ENCODE data around the gene HTR3D.
"Not testable (repeated sequence)": the region's sequence is repeated elsewhere in the genome, so short reads cannot be mapped to it uniquely, and the experiment has no call there.

Gene HTR3D, protein sequence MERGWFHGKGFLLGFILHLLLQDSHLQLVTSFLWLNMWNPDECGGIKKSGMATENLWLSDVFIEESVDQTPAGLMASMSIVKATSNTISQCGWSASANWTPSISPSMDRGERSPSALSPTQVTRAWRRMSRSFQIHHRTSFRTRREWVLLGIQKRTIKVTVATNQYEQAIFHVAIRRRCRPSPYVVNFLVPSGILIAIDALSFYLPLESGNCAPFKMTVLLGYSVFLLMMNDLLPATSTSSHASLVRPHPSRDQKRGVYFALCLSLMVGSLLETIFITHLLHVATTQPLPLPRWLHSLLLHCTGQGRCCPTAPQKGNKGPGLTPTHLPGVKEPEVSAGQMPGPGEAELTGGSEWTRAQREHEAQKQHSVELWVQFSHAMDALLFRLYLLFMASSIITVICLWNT

DNA sequence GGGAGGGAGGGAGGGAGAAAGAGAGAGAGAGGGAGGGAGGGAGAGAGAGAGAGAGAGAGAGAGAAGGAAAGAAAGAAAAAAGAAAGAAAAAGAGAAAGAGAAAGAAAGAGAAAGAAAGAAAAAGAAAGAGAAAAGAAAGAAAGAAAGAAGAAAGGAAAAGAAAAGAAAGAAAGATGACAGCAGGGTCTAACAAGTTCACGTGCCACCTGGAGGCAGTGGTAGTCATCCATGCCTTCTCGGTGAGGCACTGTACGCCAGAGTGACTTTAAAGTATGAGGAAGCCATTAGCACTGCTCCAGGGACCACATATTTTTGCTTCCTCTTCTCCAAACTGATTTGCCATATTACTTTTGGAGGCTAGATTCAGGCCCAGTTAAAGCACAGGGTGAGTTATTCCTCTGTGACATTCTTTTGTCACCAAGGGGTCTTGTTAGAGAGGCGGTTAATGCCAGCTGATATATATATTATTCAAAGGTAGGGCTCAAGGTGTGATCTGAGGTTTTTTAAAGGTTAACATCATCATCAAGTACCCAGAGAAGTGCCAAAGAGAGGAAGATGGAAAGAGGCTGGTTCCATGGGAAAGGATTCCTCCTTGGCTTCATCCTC is at the start of gene HTR3D:
HTR3D (plus strand) TSS at position 556 of the 606 bp plus-strand sequence; CDS start at position 556, 0 bp downstream.
- no peak for DNase-seq (ENCODE audit: low read depth in 2 of 2)

DNA sequence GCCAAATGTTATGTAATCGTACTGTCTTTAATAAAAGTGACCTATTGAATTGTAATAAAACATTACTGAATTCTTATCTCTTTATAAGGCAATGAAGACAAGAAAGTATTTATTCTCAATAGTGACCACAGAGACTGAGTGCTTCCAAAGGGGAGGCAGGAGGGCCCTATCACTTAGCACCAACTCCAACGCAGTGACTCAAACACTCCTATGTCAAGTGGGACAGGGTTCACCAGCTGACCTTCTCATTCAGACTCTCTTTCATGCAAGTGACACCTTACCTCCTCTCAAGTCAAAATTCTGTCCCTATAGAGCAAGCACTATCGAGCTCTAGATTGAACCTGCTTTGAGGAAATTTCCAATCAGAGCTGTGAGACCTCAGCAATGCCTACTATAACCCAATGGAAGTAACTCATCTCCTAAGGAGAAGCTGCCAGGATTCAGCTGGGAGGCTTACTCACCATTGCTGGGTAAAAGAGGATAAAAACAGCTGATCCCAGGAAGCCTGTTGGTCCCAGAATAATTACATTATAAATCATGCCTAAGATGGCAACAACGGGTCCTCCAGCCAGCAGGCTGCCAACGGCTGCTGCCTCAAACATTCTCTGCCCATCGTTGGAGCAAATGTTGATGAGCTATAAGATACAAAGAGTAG is 49.4 kb upstream of the HTR3D start:
- no peak for DNase-seq (ENCODE audit: low read depth in 2 of 2)

DNA sequence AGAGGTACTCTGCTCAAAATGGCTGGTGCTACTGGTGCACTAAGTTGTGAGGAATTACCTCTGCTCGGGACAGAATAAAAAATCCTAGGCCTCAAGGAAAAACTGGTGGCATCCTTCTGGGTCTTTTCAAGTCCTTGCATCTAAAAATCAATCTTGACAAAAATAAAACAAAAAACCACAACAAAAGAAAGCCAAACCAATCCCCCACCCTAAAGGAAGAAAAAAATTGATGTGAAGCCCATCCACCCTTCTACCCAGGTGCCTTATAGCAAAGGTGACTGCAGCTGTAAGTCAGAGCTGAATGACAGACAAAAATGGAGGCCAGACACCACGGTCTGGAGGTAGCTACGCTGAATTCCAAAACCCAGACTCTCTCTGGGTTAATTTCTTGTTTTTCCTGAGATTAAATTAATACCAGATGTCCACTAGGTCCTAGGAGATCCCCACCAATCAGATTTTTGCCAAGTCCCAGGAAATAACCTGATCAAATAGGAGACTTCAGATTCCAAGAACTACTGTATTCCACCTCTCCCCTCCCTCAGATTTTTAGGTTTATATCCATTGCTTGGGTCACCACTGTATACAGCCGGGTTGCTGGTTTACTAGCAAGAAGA is 47.3 kb upstream of the HTR3D start:
- DNase-seq (ENCODE audit: low read depth in 2 of 2) = no peak

DNA sequence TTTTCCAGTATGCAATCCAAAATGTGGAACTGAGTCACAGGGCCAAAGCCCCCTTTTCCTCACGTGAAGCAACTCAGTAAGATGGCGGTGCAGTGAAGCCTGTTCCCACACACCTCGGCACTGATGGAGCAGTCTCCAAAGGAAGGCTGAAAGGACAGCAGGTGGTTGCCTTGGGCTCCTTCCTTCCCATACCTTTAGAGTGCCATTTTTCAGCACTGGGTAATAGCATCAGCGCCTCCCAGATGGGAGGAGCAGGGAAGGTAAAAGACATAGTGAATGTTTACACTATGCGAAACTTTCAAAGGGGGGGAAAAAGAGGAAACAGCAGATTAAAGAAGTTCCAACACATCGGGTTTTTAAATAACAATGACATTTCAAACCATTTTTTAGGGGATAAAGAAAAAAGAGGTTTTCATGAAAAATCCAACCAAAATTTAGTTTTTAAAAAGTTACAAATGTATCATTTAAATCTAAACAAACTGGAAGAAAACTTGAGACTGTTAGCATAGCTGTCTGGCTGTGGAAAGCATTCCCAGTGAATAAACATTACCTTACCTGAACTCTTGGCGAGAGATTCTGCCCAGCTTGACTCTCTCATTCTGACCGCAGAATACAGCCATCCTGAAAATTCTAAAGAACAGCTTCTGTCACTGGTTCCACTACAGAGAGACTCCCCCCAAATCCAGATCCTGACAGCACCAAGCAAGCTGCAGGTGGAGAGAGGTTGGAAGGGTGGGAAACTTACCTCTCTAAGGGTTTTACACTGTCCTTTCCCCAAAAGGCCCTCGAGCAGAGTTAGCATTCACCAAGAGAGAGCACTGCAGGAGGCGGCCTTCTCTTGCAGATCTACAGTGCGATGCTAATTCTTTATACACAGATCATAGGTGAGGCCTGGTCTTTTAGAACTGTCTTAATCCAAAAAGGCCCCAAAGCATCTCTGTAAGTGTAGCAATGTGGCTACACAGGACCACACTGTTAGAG is 46.5 kb upstream of the HTR3D start:
- no peak for DNase-seq (ENCODE audit: low read depth in 2 of 2)

DNA sequence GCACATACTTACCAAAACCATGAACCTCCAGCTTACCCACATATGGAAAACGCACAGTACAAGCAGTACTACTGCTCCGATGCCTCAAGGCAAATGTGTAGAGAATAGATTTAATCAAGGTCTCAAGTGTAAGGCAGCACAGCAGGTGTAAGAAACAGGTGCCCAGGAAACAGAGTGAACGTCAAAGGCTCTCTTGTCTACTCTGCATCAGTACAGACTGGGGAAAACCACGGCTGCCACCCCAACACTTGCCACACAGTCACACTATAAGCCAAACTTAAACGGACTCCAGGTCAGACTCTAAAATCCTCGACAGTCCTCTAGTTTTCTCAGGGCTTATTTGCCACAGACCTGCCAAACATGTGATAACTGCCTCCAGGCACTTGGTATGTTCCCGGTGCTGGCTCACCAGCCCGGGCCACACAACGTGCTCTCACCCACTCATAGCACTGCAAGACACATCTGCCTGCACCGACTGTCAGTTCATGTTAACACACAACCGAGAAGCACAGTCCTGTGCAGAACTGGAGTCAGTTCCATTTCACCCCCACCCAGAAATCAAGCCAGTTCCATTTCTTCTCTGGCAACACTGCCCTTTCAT is 44.4 kb upstream of the HTR3D start:
- DNase-seq (ENCODE audit: low read depth in 2 of 2) = no peak

DNA sequence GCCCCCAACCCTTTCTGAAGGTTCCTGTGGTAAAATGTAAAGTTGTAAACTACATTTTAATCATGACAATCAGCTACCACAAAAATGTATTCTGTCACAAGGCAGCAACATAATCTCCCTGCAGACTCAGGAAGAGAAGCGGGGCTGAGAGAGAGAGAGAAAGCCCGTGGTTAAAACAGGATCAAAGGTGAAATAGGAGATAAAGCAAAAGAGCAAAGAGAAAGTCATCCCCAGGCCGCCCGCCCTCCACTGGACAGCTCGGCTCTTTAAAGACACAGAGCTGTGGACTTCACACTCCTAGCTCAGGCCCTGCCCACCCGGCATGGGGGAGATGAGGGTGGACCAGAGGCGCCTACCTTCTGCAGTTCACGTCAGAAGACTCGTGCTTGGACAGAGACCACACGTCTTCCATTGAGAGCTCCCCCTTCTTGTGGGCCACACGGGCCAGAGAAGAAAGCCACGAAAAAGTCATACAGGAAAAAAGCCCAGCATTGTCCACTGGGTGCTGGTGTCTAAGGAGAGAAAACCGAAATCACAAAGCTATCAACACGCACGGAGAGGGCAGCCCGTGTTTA is 43.2 kb upstream of the HTR3D start:
- DNase-seq (ENCODE audit: low read depth in 2 of 2) = no peak

DNA sequence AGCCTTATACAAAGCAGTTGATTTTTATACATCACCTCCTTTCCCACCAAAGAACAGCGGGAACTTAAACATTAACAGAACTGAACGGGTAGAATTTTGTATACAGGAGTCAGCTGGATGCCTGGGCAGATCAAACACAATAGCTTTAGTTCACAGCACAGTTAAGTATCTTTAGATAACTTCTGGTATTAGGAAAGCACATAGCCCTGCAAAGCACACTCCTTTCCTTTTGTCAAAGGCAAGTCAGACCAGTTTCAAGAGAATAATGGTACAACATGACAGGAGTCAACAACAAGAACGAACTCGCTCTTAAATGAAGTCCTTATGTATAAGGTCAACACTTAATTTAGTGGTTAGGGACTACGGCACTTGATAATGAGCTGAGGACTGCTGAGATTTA is 40.1 kb upstream of the HTR3D start:
- DNase-seq (ENCODE audit: low read depth in 2 of 2) = no peak

DNA sequence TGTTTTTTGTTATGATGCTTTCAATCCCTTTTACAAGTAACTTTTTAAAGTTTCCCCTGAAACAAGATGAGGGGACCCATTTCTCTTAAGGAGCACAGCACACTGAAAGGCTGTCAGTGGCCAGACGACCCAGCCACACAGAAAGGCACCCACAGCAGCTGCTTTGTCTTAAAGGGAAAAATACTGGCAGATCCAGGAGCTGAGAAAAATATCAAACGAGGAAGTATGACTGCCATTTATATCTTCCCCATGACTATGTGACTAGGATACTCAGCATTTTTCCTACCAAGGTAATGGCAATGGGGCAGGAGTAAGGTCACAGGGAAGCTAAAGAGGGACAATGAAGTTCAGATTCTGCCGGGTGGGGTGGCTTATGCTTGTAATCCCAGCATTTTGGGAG is 29.8 kb upstream of the HTR3D start:
- no peak for DNase-seq (ENCODE audit: low read depth in 2 of 2)

DNA sequence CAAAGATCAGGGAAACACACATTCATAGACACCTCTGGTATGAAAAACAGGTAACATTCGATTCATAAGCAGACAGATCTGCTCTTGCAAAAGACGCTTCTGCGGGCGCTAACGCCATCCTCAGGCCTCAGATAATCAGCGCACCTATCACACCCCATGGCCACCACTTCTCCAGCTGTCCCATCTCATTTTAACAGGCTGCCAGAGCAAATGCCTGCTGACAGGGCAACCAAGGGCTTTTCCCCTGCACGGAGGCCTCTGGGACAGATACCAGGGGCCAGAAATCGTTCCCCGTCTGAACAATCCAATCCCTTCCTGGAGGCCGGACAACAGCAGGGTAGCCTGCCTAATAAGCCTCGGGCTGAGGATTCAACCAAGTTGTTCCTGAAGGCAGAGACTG is 29.1 kb upstream of the HTR3D start:
- DNase-seq (ENCODE audit: low read depth in 2 of 2) = no peak

DNA sequence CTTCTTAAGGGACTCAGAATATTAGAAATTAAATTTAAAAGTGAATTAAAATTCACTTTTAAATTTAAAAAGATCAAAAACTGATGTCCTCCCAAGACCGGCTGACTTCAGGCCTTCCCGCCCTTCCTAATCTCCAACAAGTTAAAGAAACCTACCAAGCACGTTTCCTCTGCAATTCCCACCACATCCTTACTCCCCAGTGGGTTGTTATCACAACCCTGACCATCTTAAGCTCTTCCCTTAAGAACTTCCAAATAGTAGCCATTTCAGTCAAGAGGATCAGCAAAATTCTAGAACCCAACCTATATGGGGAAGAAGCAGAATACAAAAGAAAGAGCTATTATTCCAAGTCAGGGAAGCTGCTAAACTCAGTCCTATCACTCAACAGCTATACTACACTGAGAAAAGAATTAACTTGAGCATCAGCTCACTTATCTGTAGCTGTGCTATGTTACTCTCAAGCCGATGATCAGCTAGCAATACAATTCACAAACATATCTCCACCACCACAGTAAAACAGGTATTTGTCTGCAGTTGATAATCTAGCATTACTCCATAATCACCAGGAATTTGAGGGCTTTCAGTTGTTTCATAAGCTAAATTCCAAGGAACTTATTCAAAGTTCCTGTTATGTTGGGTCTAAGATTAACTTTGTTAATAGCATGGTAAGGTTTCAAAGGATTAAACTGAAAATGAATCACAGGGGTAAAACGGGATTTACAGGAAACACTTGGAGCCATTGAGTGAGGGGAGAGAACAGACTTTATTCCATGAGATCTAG is 28.2 kb upstream of the HTR3D start:
- DNase-seq (ENCODE audit: low read depth in 2 of 2) = no peak

DNA sequence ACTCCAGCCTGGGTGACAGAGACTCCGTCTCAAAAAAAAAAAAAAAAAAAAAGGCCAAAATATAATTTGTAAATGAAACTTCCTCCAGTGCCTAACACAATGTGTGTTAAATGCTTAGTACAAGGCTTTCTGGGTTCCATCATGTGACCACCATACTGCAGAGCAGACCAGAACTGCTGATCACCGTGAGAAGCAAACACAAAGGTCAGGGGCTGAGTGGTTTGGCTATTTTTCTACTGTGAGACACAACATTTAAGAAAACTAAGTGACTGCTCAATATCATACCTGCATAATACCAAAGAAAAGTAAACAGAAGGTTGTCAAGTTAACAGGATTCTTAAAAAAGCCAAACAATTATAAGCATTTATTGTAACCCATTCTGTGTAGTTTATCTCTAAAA is 27.1 kb upstream of the HTR3D start:
- no peak for DNase-seq (ENCODE audit: low read depth in 2 of 2)

DNA sequence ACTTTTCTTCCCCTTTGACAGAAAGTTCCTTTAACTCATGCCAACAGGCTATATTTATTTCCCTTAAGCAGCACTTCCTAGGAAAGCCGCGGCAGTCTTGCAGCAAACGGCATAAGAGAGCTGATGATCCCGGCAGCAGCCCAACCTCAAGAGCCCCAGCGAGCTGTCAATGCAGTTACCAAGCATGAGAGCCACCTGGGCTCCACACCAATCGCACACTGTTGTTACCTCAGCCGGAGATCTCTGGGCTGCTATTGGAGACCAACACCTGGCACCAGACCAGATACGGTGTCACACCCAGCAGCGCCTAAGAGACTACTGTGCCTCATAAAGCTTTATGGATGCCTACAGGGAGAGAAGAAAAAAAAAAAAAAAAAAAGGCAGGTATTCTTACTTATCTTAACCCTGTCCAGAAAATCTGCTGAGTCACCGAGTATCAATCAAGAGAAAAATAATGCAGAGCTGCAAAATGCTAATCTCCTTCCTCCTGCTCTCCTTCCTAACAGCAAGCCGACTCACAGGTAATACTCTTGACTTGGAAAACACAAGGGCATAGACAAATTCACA is 25.5 kb upstream of the HTR3D start:
- no peak for DNase-seq (ENCODE audit: low read depth in 2 of 2)

DNA sequence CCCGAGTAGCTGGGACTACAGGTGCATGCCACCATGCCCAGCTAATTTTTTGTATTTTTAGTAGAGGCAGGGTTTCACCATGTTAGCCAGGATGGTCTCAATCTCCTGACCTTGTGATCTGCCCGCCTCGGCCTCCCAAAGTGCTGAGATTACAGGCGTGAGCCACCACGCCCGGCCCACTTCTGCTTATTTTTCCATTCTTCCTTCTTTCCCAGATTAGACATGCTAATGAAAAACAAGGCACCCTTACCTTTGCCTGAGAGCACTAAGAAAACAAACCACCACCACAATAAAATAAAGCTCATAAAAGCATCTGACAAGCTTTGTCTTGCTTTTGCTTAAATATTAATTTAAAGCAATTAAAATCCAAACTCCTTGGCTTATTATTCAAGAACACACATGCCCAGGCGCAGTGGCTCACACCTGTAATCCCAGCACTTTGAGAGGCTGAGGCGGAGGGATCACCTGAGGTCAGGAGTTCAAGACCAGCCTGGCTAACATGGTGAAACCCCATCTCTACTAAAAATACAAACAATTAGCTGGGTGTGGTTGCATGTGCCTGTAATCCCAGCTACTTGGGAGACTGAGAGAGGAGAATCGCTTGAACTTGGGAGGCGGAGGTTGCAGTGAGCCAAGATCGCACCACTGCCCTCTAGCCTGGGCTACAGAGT is 24.3 kb upstream of the HTR3D start:
- DNase-seq (ENCODE audit: low read depth in 2 of 2) = not testable (repeated sequence)

DNA sequence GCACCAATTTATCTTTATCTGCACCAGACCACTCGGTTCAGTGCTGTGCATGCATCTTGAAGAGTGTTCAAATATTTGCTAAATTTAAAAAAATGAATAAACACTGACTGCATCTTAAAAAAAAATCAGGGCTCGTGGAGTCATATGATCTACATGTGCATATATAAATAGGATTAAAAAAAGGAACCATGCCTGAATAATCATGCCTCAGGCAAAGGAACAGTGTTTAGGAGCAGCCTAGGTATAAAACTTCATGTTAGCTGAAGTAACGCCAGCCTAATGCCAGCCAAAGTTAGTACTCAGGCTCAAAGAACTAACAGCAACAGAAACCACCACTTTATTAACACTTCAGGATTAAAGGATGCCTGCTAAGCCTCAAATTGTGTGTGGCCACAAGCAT is 23.4 kb upstream of the HTR3D start:
- no peak for DNase-seq (ENCODE audit: low read depth in 2 of 2)

DNA sequence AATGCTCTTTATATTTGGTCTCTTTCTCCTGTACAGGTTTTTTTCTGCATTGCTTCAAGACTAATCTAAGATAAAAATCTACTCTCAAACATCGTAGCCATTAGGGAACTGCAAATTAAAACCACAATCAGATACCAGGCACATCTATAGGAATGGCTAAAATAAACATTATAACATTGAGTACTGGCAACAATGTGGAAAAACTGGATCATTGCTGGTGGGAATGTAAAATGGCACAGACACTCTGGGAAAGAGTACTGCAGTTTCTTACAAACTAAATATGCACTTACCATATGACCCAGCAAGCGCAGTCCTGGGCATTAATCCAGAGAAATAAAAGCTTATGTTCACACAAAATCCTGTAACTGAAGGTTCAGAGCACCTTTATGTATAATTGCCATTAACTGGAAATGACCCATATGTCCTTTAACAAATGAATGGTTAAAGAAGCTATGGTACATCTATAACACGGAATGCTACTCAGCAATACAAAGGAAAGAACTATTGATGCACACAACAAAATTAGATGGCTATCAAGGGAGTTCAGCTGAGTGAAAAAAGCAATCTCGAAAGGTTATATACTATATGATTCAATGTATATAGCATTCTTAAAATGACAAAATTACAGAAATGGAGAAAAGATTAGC is 20.2 kb upstream of the HTR3D start:
- DNase-seq (ENCODE audit: low read depth in 2 of 2) = no peak

DNA sequence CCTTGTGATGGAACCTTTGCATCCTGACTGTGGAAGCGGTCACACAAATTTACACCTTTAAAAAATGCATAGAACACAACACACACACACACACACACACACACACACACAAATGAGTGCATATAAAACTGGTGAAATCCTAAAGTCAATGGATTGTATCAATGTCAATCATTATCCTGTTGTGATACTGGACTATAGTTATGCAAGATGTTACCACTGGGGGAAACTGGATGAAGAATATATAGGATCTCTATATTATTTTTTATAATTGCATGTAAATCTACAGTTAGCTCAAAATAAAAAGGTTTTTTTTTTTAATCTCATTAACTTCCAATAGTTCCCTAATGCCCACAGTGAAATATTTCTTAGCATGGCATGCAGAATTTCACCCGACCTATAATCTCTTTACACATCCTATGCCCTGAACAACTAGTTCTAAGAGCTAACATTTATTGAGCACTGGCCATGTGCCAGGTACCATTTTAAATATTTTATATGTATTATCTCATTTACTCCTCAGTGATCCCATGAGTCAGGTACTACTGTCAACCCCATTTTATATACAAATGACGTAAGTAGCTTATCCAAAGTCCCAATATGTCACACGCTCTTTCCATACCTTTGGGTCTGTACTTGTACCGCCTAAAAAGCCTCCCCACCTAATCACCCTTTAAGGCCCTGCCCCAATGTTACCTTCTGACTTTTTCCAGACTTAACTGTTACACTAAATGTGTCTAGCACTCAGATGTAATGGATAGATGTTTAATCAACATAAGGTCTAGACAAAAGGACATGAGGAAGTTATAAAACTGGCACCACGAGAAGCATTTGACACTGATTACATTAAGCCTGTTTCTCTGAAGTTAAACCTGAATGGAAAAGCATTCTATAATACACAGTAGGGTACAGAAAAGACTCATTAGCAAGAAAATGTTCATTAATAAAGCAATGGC is 19.3 kb upstream of the HTR3D start:
- DNase-seq (ENCODE audit: low read depth in 2 of 2) = no peak

DNA sequence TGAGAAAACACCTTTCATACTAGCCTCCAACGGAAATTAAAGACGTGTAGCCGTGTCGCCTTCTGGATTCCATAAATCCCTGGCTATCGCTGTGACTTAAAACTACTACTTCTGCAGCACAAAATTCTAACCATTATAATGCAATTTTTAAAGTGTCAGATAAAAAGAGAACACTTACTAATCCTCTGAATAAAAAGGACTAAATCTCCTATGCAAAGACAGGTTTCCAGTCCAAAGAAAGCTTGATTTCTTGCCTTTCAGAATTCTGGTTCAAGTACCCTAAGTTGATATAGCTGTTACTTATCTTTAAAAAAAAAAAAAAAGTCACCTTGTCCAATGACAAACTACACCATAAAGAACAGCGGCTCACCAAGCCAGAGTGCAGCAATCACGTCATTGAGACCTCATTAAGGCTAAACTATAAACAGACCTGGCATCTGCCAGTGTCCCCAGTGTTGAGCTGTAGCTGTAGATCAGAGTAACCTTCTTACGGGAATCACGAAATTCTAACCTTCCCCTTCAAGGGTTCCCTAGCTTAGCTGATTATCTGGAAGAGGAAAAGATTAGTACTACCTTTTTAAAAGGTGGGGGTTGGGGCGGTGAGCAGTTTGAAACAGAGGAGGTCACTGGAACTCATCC is 16.0 kb upstream of the HTR3D start:
- DNase-seq (ENCODE audit: low read depth in 2 of 2) = no peak

Data from stimulated activated CD8-positive, alpha-beta memory T cell treated with anti-CD3 and anti-CD28 coated beads, Interleukin-15, amount 100 ng/mL, for 48 hours (primary cell).